ENCODE data around the gene DACH2.

Gene DACH2

DNA sequence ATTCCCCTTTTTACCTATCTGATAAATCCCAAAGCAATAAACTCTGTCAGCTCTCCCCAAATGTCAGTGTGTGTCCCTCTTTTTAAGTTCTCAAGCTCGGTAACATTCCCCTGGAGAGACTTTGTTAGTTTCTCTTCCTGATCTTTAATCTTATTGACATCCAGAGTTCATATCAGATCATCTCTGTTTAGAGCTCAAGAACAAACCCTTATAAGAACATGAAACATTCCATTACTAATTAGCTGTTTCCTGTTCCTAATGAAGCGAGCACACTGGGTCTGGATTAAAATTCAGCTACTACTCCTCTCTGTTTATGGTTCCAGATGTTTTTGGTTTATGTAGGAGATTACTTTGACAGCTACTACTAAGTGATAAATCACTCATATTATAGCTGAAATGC is 681.5 kb downstream of the DACH2 start:
- DNase-seq = no peak

- no peak for DNase-seq
These were observed 682.4 kb downstream of the DACH2 start for GRCh38 chrX:86830685-86831084.

DNA sequence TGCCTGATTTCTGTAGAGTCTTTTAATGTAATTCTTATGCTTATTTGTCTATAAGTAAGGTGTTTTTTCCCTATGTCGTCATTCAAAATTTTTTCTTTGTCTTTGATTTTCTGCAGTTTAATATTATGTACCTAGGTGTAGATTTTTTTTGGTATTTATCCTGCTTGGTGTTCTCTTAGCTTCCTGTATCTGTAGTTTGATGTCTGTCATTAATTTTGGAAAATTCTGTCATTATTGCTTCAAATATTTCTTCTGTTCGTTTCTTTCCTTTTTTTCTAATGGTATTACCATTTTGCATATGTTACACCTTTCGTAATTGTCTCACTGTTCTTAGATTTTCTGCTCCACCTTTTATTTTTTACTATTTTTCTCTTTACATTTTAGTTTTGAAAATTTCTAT is 696.9 kb downstream of the DACH2 start:
- DNase-seq = no peak

All from AML-193 (cell line).